ENCODE measurements around the gene SAMMSON. TPM values are rescaled to one million over a fixed set of nuclear protein-coding genes. Genes with fewer than 3 reads are reported as not detected.

SAMMSON gene
- total RNA-seq, 1 experiment from 2014 or later = 26.3 TPM

- no peak for DNase-seq (ENCODE audit: low read depth, low spot score)
- in situ Hi-C loops (cut with HindIII; ENCODE audit: low pct_unique_long_range_greater_than_20kb, low sequenced_read_pairs) = no loop called here
Measured at GRCh38 chr3:70114431-70114830, 114.9 kb downstream of the SAMMSON start.

DNA sequence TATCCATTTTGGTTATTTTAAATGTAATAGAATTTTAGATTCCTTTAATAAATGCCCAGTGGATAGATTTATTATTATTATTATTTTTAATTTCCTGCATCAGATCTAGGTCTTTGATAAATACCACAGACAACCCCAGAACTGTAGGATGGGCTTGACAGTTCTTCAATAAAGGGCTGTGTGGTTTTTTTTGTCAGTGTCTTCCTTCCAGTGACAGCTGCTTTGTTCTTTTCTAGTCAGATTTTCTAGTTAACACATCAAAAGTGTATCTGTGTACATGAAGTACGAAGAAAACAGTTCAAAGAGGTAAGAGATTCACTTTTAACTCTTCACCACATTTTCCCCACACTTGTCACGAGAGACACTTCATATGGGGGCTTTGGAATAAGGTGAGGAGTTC is 120.3 kb downstream of the SAMMSON start:
- peak; percentile 2 for DNase-seq (ENCODE audit: low read depth, low spot score)
- in situ Hi-C loops (cut with HindIII; ENCODE audit: low pct_unique_long_range_greater_than_20kb, low sequenced_read_pairs) = no loop called here
